H9 (cell line): Measurements from ENCODE around the gene DEGS2. TPM values are rescaled to one million over a fixed set of nuclear protein-coding genes. Genes with fewer than 3 reads are reported as not detected.

ENCODE experiments used
- DNase-seq: peaks from one replicate; pipeline ENCODE4 v3.0.0-alpha.2; 2017
- H2AFZ ChIP-seq: one replicate; pipeline ENCODE4 v1.6.1; 2013; ENCODE audit warnings: mild to moderate bottlenecking, low read length, control low read depth, moderate library complexity
- H2AK5ac ChIP-seq: 2 replicates; pipeline ENCODE4 v1.6.1; 2013; ENCODE audit warnings: low read length, control low read depth, mixed read lengths; ENCODE audit not compliant: insufficient read length
- H2BK120ac ChIP-seq: one replicate; pipeline ENCODE4 v1.6.1; 2013; ENCODE audit warnings: low read depth, mild to moderate bottlenecking, low read length, control low read depth, inconsistent platforms; ENCODE audit not compliant: poor library complexity, severe bottlenecking
- H2BK12ac ChIP-seq: 2 replicates; pipeline ENCODE4 v1.6.1; 2013; ENCODE audit warnings: low read length, control low read depth, mixed read lengths, low read depth; ENCODE audit not compliant: insufficient read length
- H2BK15ac ChIP-seq: 2 replicates; pipeline ENCODE4 v1.6.1; 2013; ENCODE audit warnings: low read depth, low read length, control low read depth
- H2BK20ac ChIP-seq: one replicate; pipeline ENCODE4 v1.6.1; 2013; ENCODE audit warnings: low read depth, mild to moderate bottlenecking, low read length, control low read depth, inconsistent platforms; ENCODE audit not compliant: poor library complexity, severe bottlenecking
- H2BK5ac ChIP-seq: 2 replicates; pipeline ENCODE4 v1.6.1; 2013; ENCODE audit warnings: low read length, control low read depth, mixed read lengths; ENCODE audit not compliant: insufficient read length
- H3K14ac ChIP-seq: 2 replicates; pipeline ENCODE4 v1.6.1; 2013; ENCODE audit warnings: low read length, control low read depth; ENCODE audit not compliant: insufficient read depth
- H3K18ac ChIP-seq: 2 replicates; pipeline ENCODE4 v1.6.1; 2013; ENCODE audit warnings: low read depth, mild to moderate bottlenecking, mixed read lengths, low read length, control low read depth; ENCODE audit not compliant: insufficient read length
- H3K23ac ChIP-seq: 2 replicates; pipeline ENCODE4 v1.6.1; 2013; ENCODE audit warnings: low read length, control low read depth, mixed read lengths, low read depth; ENCODE audit not compliant: insufficient read length
- H3K23me2 ChIP-seq: 2 replicates; pipeline ENCODE4 v1.6.1; 2013; ENCODE audit warnings: low read depth, mild to moderate bottlenecking, mixed read lengths, low read length, control low read depth; ENCODE audit not compliant: insufficient read length, poor library complexity, severe bottlenecking
- H3K27ac ChIP-seq: 2 replicates; pipeline ENCODE4 v1.5.1; 2013; ENCODE audit warnings: low read length, control low read depth, mixed read lengths, low read depth; ENCODE audit not compliant: insufficient read length
- H3K27me3 ChIP-seq: 2 replicates; pipeline ENCODE4 v1.6.1; 2013; ENCODE audit warnings: low read length, control low read depth, inconsistent platforms; ENCODE audit not compliant: insufficient read depth
- H3K4ac ChIP-seq: 2 replicates; pipeline ENCODE4 v1.6.1; 2013; ENCODE audit warnings: low read depth, mild to moderate bottlenecking, control low read depth, inconsistent platforms, low read length, moderate library complexity
- H3K4me1 ChIP-seq: 2 replicates; pipeline ENCODE4 v1.6.1; 2013; ENCODE audit warnings: low read length, control low read depth, inconsistent platforms; ENCODE audit not compliant: insufficient read depth
- H3K4me2 ChIP-seq: 2 replicates; pipeline ENCODE4 v1.6.1; 2013; ENCODE audit warnings: low read length, control low read depth, mixed read lengths; ENCODE audit not compliant: insufficient read length, insufficient read depth
- H3K56ac ChIP-seq: 2 replicates; pipeline ENCODE4 v1.6.1; 2013; ENCODE audit warnings: low read depth, mild to moderate bottlenecking, mixed read lengths, low read length, control low read depth; ENCODE audit not compliant: insufficient read length
- H3K79me1 ChIP-seq: 2 replicates; pipeline ENCODE4 v1.6.1; 2013; ENCODE audit warnings: low read depth, mild to moderate bottlenecking, moderate library complexity, low read length, control low read depth, inconsistent platforms; ENCODE audit not compliant: insufficient read depth, poor library complexity, severe bottlenecking
- H3K79me2 ChIP-seq: 2 replicates; pipeline ENCODE4 v1.6.1; 2013; ENCODE audit warnings: low read length, control low read depth, inconsistent platforms; ENCODE audit not compliant: insufficient read depth
- H3K9ac ChIP-seq: 2 replicates; pipeline ENCODE4 v1.6.1; 2013; ENCODE audit warnings: low read length, control low read depth, mixed read lengths; ENCODE audit not compliant: insufficient read length; ENCODE audit errors: extremely low read depth
- H3K9me3 ChIP-seq: one replicate; pipeline ENCODE4 v1.6.1; 2013; ENCODE audit warnings: low read depth, low read length, inconsistent platforms; ENCODE audit not compliant: control insufficient read depth
- H3T11ph ChIP-seq: one replicate; pipeline ENCODE4 v1.6.1; 2013; ENCODE audit warnings: mild to moderate bottlenecking, low read length, control low read depth, inconsistent platforms
- H4K20me1 ChIP-seq: one replicate; pipeline ENCODE4 v1.6.1; 2013; ENCODE audit not compliant: control insufficient read depth, insufficient read length, insufficient read depth
- H4K5ac ChIP-seq: 2 replicates; pipeline ENCODE4 v1.6.1; 2013; ENCODE audit warnings: low read depth, mild to moderate bottlenecking, mixed read lengths, low read length, control low read depth; ENCODE audit not compliant: insufficient read length
- H4K8ac ChIP-seq: replicated peaks from 2 replicates; pipeline ENCODE4 v1.6.1; 2013; ENCODE audit warnings: low read length, control low read depth, mixed read lengths, low read depth; ENCODE audit not compliant: insufficient read length
- H4K91ac ChIP-seq: 2 replicates; pipeline ENCODE4 v1.6.1; 2013; ENCODE audit warnings: low read depth, mild to moderate bottlenecking, moderate library complexity, mixed read lengths, low read length, control low read depth; ENCODE audit not compliant: insufficient read length
- H3K27ac Mint-ChIP-seq, 3 experiments: 2 replicates in 2 of 3; 3 replicates in 1 of 3; pipeline ENCODE4 v1.8.0; 2020 to 2021; ENCODE audit warnings: mixed read lengths in 3 of 3, mild to moderate bottlenecking in 1 of 3, moderate library complexity in 1 of 3
- H3K27me3 Mint-ChIP-seq: 2 replicates; pipeline ENCODE4 v1.8.0; 2021; ENCODE audit warnings: low read depth, mild to moderate bottlenecking, moderate library complexity, mixed read lengths
- H3K36me3 Mint-ChIP-seq, 3 experiments: 2 replicates in 2 of 3; 3 replicates in 1 of 3; pipeline ENCODE4 v1.8.0; 2020 to 2021; ENCODE audit warnings: low read depth in 3 of 3, mixed read lengths in 3 of 3; ENCODE audit not compliant: insufficient read depth in 1 of 3
- H3K4me1 Mint-ChIP-seq, 2 experiments: 2 replicates each; pipeline ENCODE4 v1.8.0; 2020; ENCODE audit warnings: mixed read lengths in 2 of 2
- H3K4me3 Mint-ChIP-seq, 2 experiments: 2 replicates in 1 of 2; 3 replicates in 1 of 2; pipeline ENCODE4 v1.8.0; 2020 to 2021; ENCODE audit warnings: mild to moderate bottlenecking in 2 of 2, mixed read lengths in 2 of 2, moderate library complexity in 1 of 2
- H3K9me3 Mint-ChIP-seq, 2 experiments: 2 replicates in 1 of 2; 3 replicates in 1 of 2; pipeline ENCODE4 v1.8.0; 2020; ENCODE audit warnings: mild to moderate bottlenecking in 2 of 2, mixed read lengths in 2 of 2, moderate library complexity in 1 of 2
- CTCF ChIP-seq: fragments of 200-600 bp; sonication (generic); conservative IDR thresholded peaks from 3 replicates; pipeline ENCODE4 v1.8.0; 2021; ENCODE audit warnings: antibody characterized with exemption, mild to moderate bottlenecking
- WGBS: extraction: QIAGEN DNeasy Blood & Tissue Kit; methylation state at CpG from one replicate; pipeline ENCODE4 v1.1.7; 2013; ENCODE audit warnings: missing lambda C conversion rate, low lambda C conversion rate, mixed read lengths; ENCODE audit not compliant: insufficient read length; ENCODE audit errors: extremely low coverage; 5-methylcytosine and 5-hydroxymethylcytosine counted together
- total RNA-seq: library from RNA; stranded (reverse); gene quantifications from 2 replicates; pipeline ENCODE4 v1.2.1, GENCODE V29; 2021

The DEGS2 gene
- total RNA-seq, 1 experiment from 2014 or later, result 0.72 TPM

GRCh38 chr14:100131181-100131580 is 28.3 kb downstream of the DEGS2 start:
- H2BK12ac ChIP-seq, result no peak overlapping the region
- no peak overlapping the region for H3K4me2 ChIP-seq
- peaks cover 12 to 24% of the 10 kb centered on the region in 2 experiments for H3K4me1 Mint-ChIP-seq
- no peak overlapping the region for H2BK15ac ChIP-seq
- H2AK5ac ChIP-seq, result no peak overlapping the region
- H3K27me3 Mint-ChIP-seq, result no peaks in the 10 kb centered on the region; the same call in 1 of the 2 replicates
- no peaks in the 10 kb centered on the region for H3K27me3 ChIP-seq
- no peak overlapping the region for H3K18ac ChIP-seq
- H3K4me1 ChIP-seq, result no peaks in the 10 kb centered on the region
- H3T11ph ChIP-seq, result no peak overlapping the region
- no CpG with 5 or more reads among the region's 6 CpGs for WGBS
- no peak overlapping the region for H4K5ac ChIP-seq
- H3K27ac Mint-ChIP-seq, result peak overlapping the region in 2 of 3 experiments; percentile 20 to 41; a peak in 4 of 7 replicates
- H2BK120ac ChIP-seq, result no peak overlapping the region
- H2BK5ac ChIP-seq, result no peak overlapping the region
- no peaks in the 10 kb centered on the region for H3K9me3 Mint-ChIP-seq
- H4K20me1 ChIP-seq, result no peaks in the 10 kb centered on the region
- peak; percentile 61 for DNase-seq
- no peak overlapping the region for H3K56ac ChIP-seq
- no peaks in the 10 kb centered on the region for H3K79me1 ChIP-seq
- H2BK20ac ChIP-seq, result no peak overlapping the region
- no peak overlapping the region for H3K9ac ChIP-seq
- no peak overlapping the region for H3K23ac ChIP-seq
- H3K23me2 ChIP-seq, result no peaks in the 10 kb centered on the region
- H3K4me3 Mint-ChIP-seq, result no peak overlapping the region
- H3K79me2 ChIP-seq, result no peaks in the 10 kb centered on the region
- peaks cover 6 to 18% (median 17%) of the 10 kb centered on the region in 3 experiments; a peak in 5 of 7 replicates for H3K36me3 Mint-ChIP-seq
- no peak for TF ChIP-seq CTCF
- no peak overlapping the region for H2AFZ ChIP-seq
- H3K4ac ChIP-seq, result no peak overlapping the region
- H3K9me3 ChIP-seq, result no peaks in the 10 kb centered on the region
- no peak overlapping the region for H3K27ac ChIP-seq
- H4K8ac ChIP-seq, result no peak overlapping the region
- H3K14ac ChIP-seq, result no peak overlapping the region
- no peak overlapping the region for H4K91ac ChIP-seq
